T47D (cell line): Measurements from ENCODE around the gene SMAGP.
"Not testable (repeated sequence)": the region's sequence is repeated elsewhere in the genome, so short reads cannot be mapped to it uniquely, and the experiment has no call there.

Experiments
- DNase-seq, 2 experiments: peaks; one replicate each; pipeline versions ENCODE4 v3.0.0 to v3.0.0-alpha.2; 2011 to 2012; ENCODE audit warnings: low read depth in 1 of 2, low spot score in 1 of 2
- JUND ChIP-seq: IDR thresholded peaks from 2 replicates; pipeline ENCODE4 v1.6.1; 2012; ENCODE audit warnings: low read depth
- in situ Hi-C: cut with HindIII; loops from 2 replicates; pipeline ENCODE4 v1.10.0; 2016; ENCODE audit warnings: low sequenced_read_pairs, low pct_unique_long_range_greater_than_20kb

SMAGP gene

DNA sequence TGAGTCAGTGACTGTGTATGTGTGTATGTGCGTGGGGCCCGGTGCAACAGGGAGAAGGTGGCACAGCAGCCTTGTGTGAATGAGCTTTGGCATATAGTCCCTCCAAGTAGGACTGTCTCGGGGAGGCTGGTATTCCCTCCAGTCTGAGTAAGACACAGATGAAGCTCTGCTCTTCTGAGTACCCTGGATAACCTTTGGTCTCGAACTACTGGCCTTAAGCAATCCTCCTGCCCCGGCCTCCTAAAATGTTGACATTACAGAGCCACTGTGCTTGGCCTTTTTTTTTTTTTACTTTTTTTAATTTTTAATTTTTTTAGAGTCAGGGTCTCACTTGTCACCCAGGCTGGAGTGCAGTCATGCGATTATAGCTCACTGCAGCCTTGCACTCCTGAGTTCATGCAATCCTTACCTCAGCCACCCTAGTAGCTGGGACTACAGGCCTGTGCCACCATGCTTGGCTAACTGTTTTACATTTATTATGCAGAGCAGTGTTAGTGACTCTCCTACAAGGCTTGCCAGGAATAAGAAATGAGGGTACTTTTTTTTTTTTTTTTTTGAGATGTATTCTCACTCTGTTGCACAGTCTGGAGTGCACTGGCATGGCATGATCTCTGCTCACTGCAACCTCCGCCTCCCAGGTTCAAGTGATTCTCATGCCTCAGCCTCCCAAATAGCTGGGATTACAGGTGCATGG, 41.0 kb downstream of the SMAGP start:
- in situ Hi-C loops: no loop called here
- TF ChIP-seq JUND: no peak
- DNase-seq: no peak

DNA sequence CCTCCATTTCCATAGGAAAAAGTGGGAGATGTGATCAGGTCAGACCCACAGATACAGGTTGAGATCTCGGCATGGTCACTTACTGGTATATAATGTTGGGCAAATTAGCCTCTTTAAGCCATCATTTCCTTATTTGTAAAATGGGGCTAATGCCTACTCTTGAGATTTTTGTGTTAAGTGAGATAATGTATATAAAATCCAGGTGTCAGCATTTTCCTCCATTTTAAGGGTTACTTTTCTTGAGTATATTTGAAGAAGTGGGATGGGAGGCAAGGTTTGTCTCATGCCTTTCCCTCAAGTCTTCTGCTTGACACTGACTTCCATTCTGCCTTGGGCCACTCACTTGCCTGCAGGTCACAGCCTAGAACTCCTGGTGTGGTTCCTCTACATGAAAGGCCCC, 42.3 kb downstream of the SMAGP start:
- no peak for DNase-seq
- in situ Hi-C loops: no loop called here
- no peak for TF ChIP-seq JUND

DNA sequence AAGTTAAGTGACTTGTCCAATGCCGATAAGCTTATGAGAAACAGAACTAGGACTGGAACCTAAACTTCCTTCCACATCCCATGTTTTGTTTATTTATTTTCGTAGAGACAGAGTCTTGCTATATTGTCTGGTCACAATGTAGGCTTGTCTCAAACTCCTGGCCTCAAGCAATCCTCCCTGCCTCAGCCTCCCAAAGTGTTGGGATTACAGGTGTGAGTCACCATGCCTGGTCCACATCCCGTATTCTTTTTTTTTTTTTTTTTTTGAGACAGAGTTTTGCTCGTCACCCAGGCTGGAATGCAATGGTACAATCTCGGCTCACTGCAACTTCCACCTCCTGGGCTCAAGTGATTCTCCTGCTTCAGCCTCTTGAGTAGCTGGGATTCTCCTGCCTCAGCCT, 43.1 kb downstream of the SMAGP start:
- in situ Hi-C loops, DNase-seq: not testable (repeated sequence)

DNA sequence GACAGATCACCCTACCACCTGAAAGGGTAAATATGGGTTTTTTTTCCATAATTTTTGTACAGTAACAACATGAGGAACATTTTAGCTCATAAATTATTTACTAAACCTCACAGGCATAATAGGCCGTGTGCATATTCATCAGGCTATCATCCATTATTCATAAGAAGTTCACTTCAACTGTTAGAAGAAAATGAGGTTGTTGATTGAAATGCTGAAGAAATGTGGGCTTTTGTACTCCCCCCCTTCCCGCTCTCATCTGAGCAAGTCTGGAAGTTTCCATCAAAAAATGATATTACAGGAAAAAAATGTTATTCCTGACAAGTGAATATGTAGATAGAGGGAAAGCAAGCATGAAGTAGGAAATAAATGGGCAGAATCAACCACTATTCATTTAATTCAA, 44.4 kb downstream of the SMAGP start:
- TF ChIP-seq JUND: no peak
- in situ Hi-C loops: no loop called here
- DNase-seq: no peak

DNA sequence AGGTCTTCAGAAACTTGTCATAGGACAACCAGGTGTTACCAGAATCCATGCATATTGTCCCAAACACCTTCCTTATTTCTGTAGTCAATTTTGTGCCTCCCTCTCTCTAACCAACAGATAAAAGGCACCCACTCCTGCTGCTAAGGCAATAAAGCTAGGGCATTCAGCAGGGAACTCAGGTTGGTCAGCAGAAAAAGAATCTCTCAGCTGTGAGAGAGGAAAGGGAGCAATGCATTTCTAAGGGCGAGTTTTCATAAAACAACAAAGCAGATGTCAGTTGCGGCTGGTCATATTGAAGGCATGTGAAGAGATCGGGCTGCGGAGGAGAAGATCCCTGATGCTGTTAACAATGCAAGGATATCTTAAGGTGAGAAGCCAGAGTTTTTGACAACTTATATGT, 45.0 kb downstream of the SMAGP start:
- in situ Hi-C loops: no loop called here
- DNase-seq: no peak
- no peak for TF ChIP-seq JUND

DNA sequence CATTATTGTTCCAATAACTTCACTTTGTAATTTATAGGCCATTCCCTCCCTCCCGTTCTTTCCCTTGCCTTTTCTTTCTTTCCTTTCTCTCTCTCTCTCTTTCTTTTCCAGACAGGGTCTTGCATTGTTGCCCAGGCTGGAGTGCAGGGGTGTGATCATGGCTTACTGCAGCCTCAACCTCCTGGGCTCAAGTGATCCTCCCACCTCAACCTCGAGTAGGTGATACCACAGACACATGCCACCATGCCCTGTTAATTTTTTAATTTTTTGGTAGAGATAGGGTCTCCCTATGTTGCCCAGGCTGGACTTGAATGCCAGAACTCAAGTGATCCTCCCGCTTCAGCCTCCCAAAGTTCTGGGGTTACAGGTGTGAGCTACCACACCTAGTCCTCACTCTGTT, 45.6 kb downstream of the SMAGP start:
- in situ Hi-C loops: no loop called here
- no peak for DNase-seq
- TF ChIP-seq JUND: no peak

DNA sequence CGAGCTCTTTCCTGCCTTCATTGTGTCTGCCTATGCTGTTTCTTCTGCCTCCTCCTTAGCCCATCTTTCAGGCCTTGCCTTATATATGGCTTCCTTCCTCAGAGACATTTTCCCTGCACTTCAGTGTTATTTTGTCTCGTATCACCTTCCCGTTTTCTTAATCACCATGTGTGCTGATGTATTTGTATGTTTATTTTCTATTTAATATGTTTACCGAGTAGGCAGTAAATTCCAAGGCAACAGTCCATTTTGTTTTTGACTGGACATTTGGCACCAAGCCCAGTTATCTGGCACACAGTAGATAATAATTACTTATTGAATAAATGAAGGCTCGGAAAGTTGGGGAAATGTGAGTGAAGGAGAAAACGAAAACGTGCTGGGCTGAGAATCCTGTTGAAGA, 47.8 kb downstream of the SMAGP start:
- in situ Hi-C loops: no loop called here
- no peak for TF ChIP-seq JUND
- no peak for DNase-seq

DNA sequence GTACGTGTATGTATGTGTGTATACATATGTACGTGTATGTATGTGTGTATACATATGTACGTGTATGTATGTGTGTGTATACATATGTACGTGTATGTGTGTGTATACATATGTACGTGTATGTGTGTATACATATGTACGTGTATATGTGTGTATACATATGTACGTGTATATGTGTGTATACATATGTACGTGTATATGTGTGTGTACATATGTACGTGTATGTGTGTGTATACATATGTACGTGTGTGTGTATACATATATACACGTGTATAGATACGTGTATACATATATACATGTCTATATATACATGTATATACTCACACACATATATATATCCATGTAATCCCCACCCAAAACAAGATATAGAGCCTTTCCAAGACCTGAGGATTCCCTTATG, 50.4 kb downstream of the SMAGP start:
- DNase-seq, in situ Hi-C loops: not testable (repeated sequence)

DNA sequence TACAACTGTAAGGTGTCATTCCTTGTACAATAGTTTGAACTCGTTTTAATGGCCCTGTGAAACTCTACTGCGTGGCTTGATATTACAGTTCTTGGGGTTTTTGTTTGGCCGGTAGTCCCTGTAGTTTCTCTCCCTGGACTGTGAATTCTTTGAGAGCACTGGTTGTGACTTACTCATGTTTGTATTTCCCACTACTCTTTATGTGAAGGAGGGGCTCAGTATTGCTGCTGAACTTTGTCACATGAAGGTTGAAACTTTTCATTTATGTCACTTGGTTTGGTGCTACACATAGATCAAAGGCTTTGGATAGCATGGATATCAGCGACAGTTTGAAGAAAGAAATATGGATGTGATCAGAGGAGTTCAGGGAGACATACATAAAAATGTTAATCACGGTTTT, 50.9 kb downstream of the SMAGP start:
- in situ Hi-C loops: no loop called here
- no peak for DNase-seq
- no peak for TF ChIP-seq JUND

DNA sequence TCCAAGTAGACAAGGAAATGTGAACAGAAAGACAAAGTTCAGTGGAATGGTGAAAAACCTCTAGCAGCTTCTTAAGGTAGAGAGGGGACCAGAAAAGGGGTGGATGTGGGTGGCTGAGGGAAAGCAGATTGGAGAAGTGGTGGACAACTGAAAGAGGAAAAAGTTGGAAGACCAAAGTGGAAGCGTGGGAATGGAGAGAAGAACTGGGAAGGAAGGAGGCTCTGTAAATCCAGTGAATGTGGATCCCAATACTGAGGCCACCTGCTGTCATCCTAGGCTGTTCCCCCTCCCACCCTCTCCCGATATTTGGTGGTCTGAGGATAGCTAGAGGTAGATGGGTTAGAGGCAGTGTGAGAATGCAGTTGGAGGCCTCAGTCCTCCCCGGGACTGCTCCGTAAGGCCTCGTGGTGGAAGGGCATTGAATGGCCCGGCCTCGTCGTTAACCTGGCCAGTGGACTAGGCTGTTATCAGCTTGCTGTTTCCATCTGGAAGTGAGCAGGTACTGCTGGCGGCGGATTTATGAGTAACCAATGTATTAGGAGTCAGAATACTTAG, 51.5 kb downstream of the SMAGP start:
- in situ Hi-C loops: no loop called here

DNA sequence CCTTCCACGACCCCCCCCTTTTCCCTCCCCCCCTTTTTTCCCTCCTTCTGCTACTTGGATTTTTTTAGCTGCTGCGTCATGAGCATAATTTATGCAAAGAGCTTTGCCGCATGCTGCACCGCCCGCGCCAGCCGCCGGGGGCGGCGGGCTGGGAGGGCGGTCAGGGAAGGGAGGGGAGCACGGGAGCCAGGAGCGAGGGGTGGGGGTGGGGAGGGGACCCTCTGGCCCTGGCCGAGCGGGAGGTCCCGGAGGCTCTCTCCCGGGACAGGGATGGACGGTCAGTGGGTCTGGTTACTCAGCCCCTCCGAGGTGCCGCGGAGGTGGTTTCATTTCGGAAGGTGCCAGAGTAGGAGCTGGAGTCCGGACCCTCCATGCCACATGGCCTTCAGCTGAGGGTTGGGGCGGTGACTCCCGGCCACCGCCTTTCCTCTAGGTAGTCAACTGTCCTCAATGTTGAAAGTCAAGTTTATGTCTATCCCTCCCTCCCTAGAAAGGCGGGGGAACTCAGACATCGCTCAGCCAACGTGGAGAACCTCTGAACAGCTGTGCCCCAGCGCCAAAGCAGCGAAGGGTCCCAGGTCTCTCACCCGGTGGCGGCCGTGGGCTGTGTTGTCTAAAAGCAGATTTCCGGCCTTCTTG, 52.1 kb downstream of the SMAGP start, which contains the start of gene POU6F1:
TSS of gene POU6F1 (minus strand) at position 95 of the 639 bp plus-strand sequence. CDS start 11,226 bp downstream, outside the sequence.
- in situ Hi-C loops: no loop called here
- TF ChIP-seq JUND: no peak
- DNase-seq: peak; percentile 92 to 94

More for the DNA sequence above, 51.5 kb downstream of the SMAGP start:
- no peak for DNase-seq
- no peak for TF ChIP-seq JUND

DNA sequence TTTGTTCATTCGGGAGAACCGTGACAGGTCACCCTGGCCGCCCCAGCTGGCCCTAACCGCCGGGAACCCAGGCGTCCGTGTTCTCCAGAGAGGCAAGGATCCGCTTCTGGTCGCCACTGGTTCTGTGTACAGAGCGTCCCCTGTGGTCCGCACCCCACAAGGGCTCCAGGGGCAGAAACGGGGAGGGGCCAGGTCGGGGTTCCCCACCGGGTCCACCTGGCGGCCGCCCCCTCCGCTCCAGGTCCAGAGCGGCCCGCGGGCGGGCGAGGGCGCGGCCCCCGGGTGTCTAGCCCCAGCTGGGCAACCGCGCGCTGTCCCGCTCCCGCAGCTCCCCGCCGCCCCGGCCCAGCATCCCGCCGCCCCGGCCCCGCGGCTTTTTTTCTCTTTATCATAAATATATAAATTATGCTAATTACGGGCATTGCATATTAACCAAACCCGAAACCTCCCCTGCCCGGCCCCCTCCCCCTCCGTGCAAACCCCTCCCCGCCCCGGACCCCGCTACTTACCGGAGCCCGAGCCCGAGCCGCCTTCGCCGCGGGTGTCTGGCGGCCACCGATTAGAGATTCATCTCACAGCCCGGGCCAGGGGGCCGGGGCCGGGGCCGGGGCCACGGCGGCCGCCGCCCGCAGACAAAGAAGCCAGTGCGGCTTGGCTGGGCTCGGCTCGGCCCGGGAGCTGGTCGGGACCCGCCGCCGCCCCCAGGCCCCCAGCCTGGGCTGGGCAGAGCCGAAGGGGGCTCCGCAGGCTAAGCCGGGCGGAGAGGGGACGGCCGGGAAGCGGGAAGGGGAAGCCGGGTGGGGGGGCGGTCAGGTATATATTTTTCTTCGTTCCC, 52.9 kb downstream of the SMAGP start:
- DNase-seq: peak; percentile 58 to 71
- no peak for TF ChIP-seq JUND
- in situ Hi-C loops: no loop called here

DNA sequence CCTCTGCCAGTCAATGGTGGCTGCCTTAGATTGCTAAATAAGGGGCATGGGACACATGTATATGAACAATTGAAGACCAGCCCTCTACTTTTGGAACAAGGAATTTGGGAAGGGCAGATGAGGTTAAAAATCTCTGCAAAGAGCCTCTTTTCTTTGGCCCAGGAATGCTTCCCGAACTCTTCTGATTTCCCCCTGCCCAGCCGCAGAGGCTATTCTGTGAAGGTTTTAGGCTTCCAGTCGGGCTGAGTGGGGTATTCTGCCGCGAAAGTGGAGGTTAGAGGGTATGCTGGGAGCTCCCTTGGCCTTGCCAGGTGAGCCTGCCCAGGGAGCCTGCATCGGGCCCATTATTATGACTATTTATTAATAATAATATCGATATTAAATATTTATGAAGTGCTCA, 53.6 kb downstream of the SMAGP start:
- TF ChIP-seq JUND: no peak
- in situ Hi-C loops: no loop called here
- no peak for DNase-seq
